Natural killer cell (primary cell): ENCODE measurements around the gene TRAF3IP1. TPM values are rescaled to one million over a fixed set of nuclear protein-coding genes. Genes with fewer than 3 reads are reported as not detected.

Experiments used
- ATAC-seq, 3 donors: fragments of 150-1000 bp in 2 of 3; fragments of 200-7000 bp in 1 of 3; cut with Tn5 transposase; 1 replicate in 1 of 3; 2 replicates in 2 of 3; pipeline ENCODE4 v1.10.0; 2021; ENCODE audit warnings: mild to moderate bottlenecking in 2 of 3, moderate library complexity in 2 of 3
- DNase-seq, 2 donors: peaks; one replicate each; pipeline versions ENCODE4 v3.0.0 to v3.0.0-alpha.2; 2013 to 2021; ENCODE audit warnings: mixed read lengths in 1 of 2
- H3K27ac ChIP-seq: one replicate; pipeline ENCODE4 v1.5.1; 2013; ENCODE audit warnings: mild to moderate bottlenecking, low read length
- H3K27me3 ChIP-seq: one replicate; pipeline ENCODE4 v1.6.1; 2013; ENCODE audit warnings: low read length; ENCODE audit not compliant: control insufficient read depth, insufficient read depth
- H3K36me3 ChIP-seq: one replicate; pipeline ENCODE4 v1.6.1; 2013; ENCODE audit warnings: low read length; ENCODE audit not compliant: control insufficient read depth, insufficient read depth
- H3K4me1 ChIP-seq: one replicate; pipeline ENCODE4 v1.6.1; 2013; ENCODE audit warnings: low read length; ENCODE audit not compliant: control insufficient read depth, insufficient read depth
- H3K4me3 ChIP-seq: one replicate; pipeline ENCODE4 v1.5.1; 2013; ENCODE audit warnings: low read length
- H3K9me3 ChIP-seq: one replicate; pipeline ENCODE4 v1.6.1; 2013; ENCODE audit warnings: low read length; ENCODE audit not compliant: control insufficient read depth, insufficient read depth
- H3K27ac Mint-ChIP-seq, 2 donors: one replicate each; pipeline ENCODE4 v1.8.0; 2022; ENCODE audit warnings: mild to moderate bottlenecking in 2 of 2, mixed read lengths in 2 of 2, moderate library complexity in 1 of 2
- H3K27me3 Mint-ChIP-seq, 2 donors: one replicate each; pipeline ENCODE4 v1.8.0; 2022; ENCODE audit warnings: low read depth in 2 of 2, mixed read lengths in 2 of 2
- H3K36me3 Mint-ChIP-seq: one replicate; pipeline ENCODE4 v1.8.0; 2022; ENCODE audit warnings: mixed read lengths
- H3K4me1 Mint-ChIP-seq, 2 donors: one replicate each; pipeline ENCODE4 v1.8.0; 2022; ENCODE audit warnings: mixed read lengths in 2 of 2
- H3K4me3 Mint-ChIP-seq: one replicate; pipeline ENCODE4 v1.8.0; 2022; ENCODE audit warnings: mild to moderate bottlenecking, moderate library complexity, mixed read lengths
- H3K9me3 Mint-ChIP-seq, 2 donors: one replicate each; pipeline ENCODE4 v1.8.0; 2022; ENCODE audit warnings: mixed read lengths in 2 of 2
- CTCF ChIP-seq: fragments of 200-600 bp; IDR thresholded peaks from one replicate; pipeline ENCODE4 v1.8.0; 2022; ENCODE audit warnings: antibody characterized with exemption
- WGBS: methylation state at CpG from one replicate; pipeline ENCODE4 v1.1.7; 2013; ENCODE audit warnings: missing lambda C conversion rate; ENCODE audit not compliant: insufficient coverage; 5-methylcytosine and 5-hydroxymethylcytosine counted together
- intact Hi-C: fragments of 100-400 bp; cut with micrococcal nuclease; formaldehyde crosslinking; loops from one replicate; pipeline ENCODE4 v1.14.2; 2022
- total RNA-seq, 4 donors: library from RNA; stranded (reverse); fragments of 120-200 nt in 1 of 4; gene quantifications; one replicate each; pipeline versions ENCODE4 v1.2.3 to v1.2.4, GENCODE V29; 2013 to 2022

The TRAF3IP1 gene
- total RNA-seq, 3 donors from 2014 or later (not counting 1 experiment from before 2014, with no cell fraction given): 9.7 to 11.9 (median 11.3) TPM

- Mint-ChIP-seq H3K4me3 (no peak overlapping the region), H3K9me3 (no peaks in the 10 kb centered on the region), H3K4me1 (no peaks in the 10 kb centered on the region), H3K36me3 (no peaks in the 10 kb centered on the region), H3K27ac (no peak overlapping the region), H3K27me3 (peaks cover 8 to 12% of the 10 kb centered on the region in 2 donors)
- TF ChIP-seq CTCF: no peak
- no peaks in the 10 kb centered on the region for H3K36me3 ChIP-seq
- H3K27me3 ChIP-seq: no peaks in the 10 kb centered on the region
- H3K4me1 ChIP-seq: peaks cover 7% of the 10 kb centered on the region
- no peak overlapping the region for H3K4me3 ChIP-seq
- 93% methylated on average over 13 of the region's 13 CpGs for WGBS
- H3K9me3 ChIP-seq: no peaks in the 10 kb centered on the region
- no peak overlapping the region for H3K27ac ChIP-seq
- DNase-seq (no peak), ATAC-seq (no peak)
- intact Hi-C loops: no loop called here
Measured at GRCh38 chr2:238315031-238315595, 5.2 kb upstream of the TRAF3IP1 start.

- intact Hi-C loops: loop anchor here (1.0 kb wide), 1 partner anchor 31 kb away; no protein-coding TSS in a partner anchor
Measured at GRCh38 chr2:238320648-238321281, 447 bp downstream of the TRAF3IP1 start.

GRCh38 chr2:238321467-238321866, 1.1 kb downstream of the TRAF3IP1 start:
- H3K4me3 ChIP-seq: no peak overlapping the region

More at GRCh38 chr2:238320648-238321281, 447 bp downstream of the TRAF3IP1 start:
- under 1% methylated on average over 65 of the region's 65 CpGs for WGBS
- H3K27me3 Mint-ChIP-seq: peaks cover 8 to 10% of the 10 kb centered on the region in 2 donors
- DNase-seq (peak in 1 of 2 donors; percentile 21), ATAC-seq (peak; percentile 23 to 37 (median 25))
- H3K36me3 Mint-ChIP-seq: no peaks in the 10 kb centered on the region
- no peaks in the 10 kb centered on the region for H3K36me3 ChIP-seq
- H3K9me3 ChIP-seq: no peaks in the 10 kb centered on the region
- H3K4me1 Mint-ChIP-seq: peaks cover 10% of the 10 kb centered on the region in 2 donors
- H3K27me3 ChIP-seq: no peaks in the 10 kb centered on the region
- peak overlapping the region; percentile 81 for H3K4me3 Mint-ChIP-seq
- peaks cover 18% of the 10 kb centered on the region for H3K4me1 ChIP-seq
- H3K4me3 ChIP-seq: peak overlapping the region; percentile 36
- no peaks in the 10 kb centered on the region for H3K9me3 Mint-ChIP-seq
- no peak for TF ChIP-seq CTCF
- no peak overlapping the region for H3K27ac ChIP-seq
- peak overlapping the region in 1 of 2 donors; percentile 67 for H3K27ac Mint-ChIP-seq

More at GRCh38 chr2:238321467-238321866, 1.1 kb downstream of the TRAF3IP1 start:
- no peak overlapping the region for H3K27ac Mint-ChIP-seq
- 87% methylated on average over 9 of the region's 9 CpGs for WGBS
- no peak for TF ChIP-seq CTCF
- H3K36me3 ChIP-seq: no peaks in the 10 kb centered on the region
- no peak for ATAC-seq
- intact Hi-C loops: no loop called here
- H3K36me3 Mint-ChIP-seq: no peaks in the 10 kb centered on the region
- no peaks in the 10 kb centered on the region for H3K27me3 ChIP-seq
- H3K27me3 Mint-ChIP-seq: peaks cover 2 to 7% of the 10 kb centered on the region in 2 donors
- H3K9me3 ChIP-seq: no peaks in the 10 kb centered on the region
- peaks cover 10% of the 10 kb centered on the region in 2 donors for H3K4me1 Mint-ChIP-seq
- no peak for DNase-seq
- H3K27ac ChIP-seq: no peak overlapping the region
- peaks cover 18% of the 10 kb centered on the region for H3K4me1 ChIP-seq
- H3K4me3 Mint-ChIP-seq: peak overlapping the region; percentile 77
- no peaks in the 10 kb centered on the region for H3K9me3 Mint-ChIP-seq
